NCI-H1694 (cell line): Measurements from ENCODE around the gene MEST.
"Not testable (repeated sequence)": the region's sequence is repeated elsewhere in the genome, so short reads cannot be mapped to it uniquely, and the experiment has no call there.

Source experiments
- DNase-seq: peaks from one replicate; lab custom pipeline; 2025; lab: John Stamatoyannopoulos, UW

The MEST gene

GRCh38 chr7:130485734-130486113 is 6.2 kb upstream of the MEST start:
- DNase-seq, result no peak

GRCh38 chr7:130486114-130486953 is 5.6 kb upstream of the MEST start:
- no peak for DNase-seq

- no peak for DNase-seq
Measured at GRCh38 chr7:130486954-130487436, 4.9 kb upstream of the MEST start.

- no peak for DNase-seq
Measured at GRCh38 chr7:130488392-130489139, 3.3 kb upstream of the MEST start.

GRCh38 chr7:130489140-130489983 is 2.5 kb upstream of the MEST start:
- DNase-seq, result no peak

- DNase-seq, result no peak
Measured at GRCh38 chr7:130490311-130490791, 1.5 kb upstream of the MEST start.

GRCh38 chr7:130490888-130491804 is 739 bp upstream of the MEST start:
- no peak for DNase-seq

- no peak for DNase-seq
Measured at GRCh38 chr7:130492523-130493274, 814 bp downstream of the MEST start.

GRCh38 chr7:130493275-130493873 is 1.5 kb downstream of the MEST start:
- no peak for DNase-seq

- DNase-seq, result no peak
Measured at GRCh38 chr7:130494431-130494858, 2.6 kb downstream of the MEST start.

- no peak for DNase-seq
Measured at GRCh38 chr7:130500463-130500862, 8.6 kb downstream of the MEST start.

- no peak for DNase-seq
Measured at GRCh38 chr7:130500910-130501309, 9.0 kb downstream of the MEST start.

GRCh38 chr7:130505753-130506152 is 13.9 kb downstream of the MEST start:
- DNase-seq, result no peak

- DNase-seq, result no peak
Measured at GRCh38 chr7:130506358-130506757, 14.5 kb downstream of the MEST start.

GRCh38 chr7:130512038-130512437 is 20.2 kb downstream of the MEST start:
- DNase-seq, result not testable (repeated sequence)

GRCh38 chr7:130513447-130513846 is 21.6 kb downstream of the MEST start:
- DNase-seq, result no peak

GRCh38 chr7:130515315-130516040 is 23.6 kb downstream of the MEST start:
- no peak for DNase-seq

- no peak for DNase-seq
Measured at GRCh38 chr7:130521258-130521951, 29.5 kb downstream of the MEST start.
